Neural progenitor cell (in vitro differentiated cells): ENCODE measurements around the gene LEPR. TPM values are rescaled to one million over a fixed set of nuclear protein-coding genes. Genes with fewer than 3 reads are reported as not detected.

Experiments used
- DNase-seq: peaks from one replicate; pipeline ENCODE4 v3.0.0-alpha.2; 2016; ENCODE audit warnings: low spot score
- H2AFZ ChIP-seq: fragments of 200-600 bp; sonication (generic); replicated peaks from 2 replicates; pipeline ENCODE4 v1.6.1; 2016; ENCODE audit warnings: antibody characterized with exemption
- H3F3A ChIP-seq: fragments of 200-600 bp; sonication (generic); 2 replicates; pipeline ENCODE4 v1.6.1; 2016; ENCODE audit warnings: antibody characterized with exemption, low read depth
- H3K27ac ChIP-seq: fragments of 200-600 bp; sonication (generic); 2 replicates; pipeline ENCODE4 v1.5.1; 2016; ENCODE audit warnings: mild to moderate bottlenecking
- H3K27me3 ChIP-seq: fragments of 200-600 bp; sonication (generic); 2 replicates; pipeline ENCODE4 v1.6.1; 2016; ENCODE audit warnings: mild to moderate bottlenecking, moderate library complexity
- H3K36me3 ChIP-seq: fragments of 200-600 bp; sonication (generic); 2 replicates; pipeline ENCODE4 v1.5.1; 2016
- H3K4me1 ChIP-seq: fragments of 200-600 bp; sonication (generic); 2 replicates; pipeline ENCODE4 v1.6.1; 2016; ENCODE audit warnings: mixed run types
- H3K4me2 ChIP-seq: fragments of 200-600 bp; sonication (generic); 2 replicates; pipeline ENCODE4 v1.6.1; 2016
- H3K4me3 ChIP-seq: fragments of 200-600 bp; sonication (generic); 2 replicates; pipeline ENCODE4 v1.5.1; 2016
- H3K79me2 ChIP-seq: fragments of 200-600 bp; sonication (generic); 2 replicates; pipeline ENCODE4 v1.6.1; 2016; ENCODE audit warnings: low read depth
- H3K9ac ChIP-seq: fragments of 200-600 bp; sonication (generic); 2 replicates; pipeline ENCODE4 v1.6.1; 2016
- H3K9me3 ChIP-seq: fragments of 200-600 bp; sonication (generic); 2 replicates; pipeline ENCODE4 v1.5.1; 2016; ENCODE audit warnings: low read depth
- H4K20me1 ChIP-seq: fragments of 200-600 bp; sonication (generic); 2 replicates; pipeline ENCODE4 v1.6.1; 2016; ENCODE audit warnings: low read depth
- H3K27ac Mint-ChIP-seq: 3 replicates; pipeline ENCODE4 v1.8.0; 2021; ENCODE audit warnings: mixed read lengths
- H3K27me3 Mint-ChIP-seq: 2 replicates; pipeline ENCODE4 v1.8.0; 2022; ENCODE audit warnings: low read depth, mild to moderate bottlenecking, inconsistent platforms, moderate library complexity, mixed read lengths; ENCODE audit not compliant: insufficient read depth
- H3K36me3 Mint-ChIP-seq: 3 replicates; pipeline ENCODE4 v1.8.0; 2021; ENCODE audit warnings: mixed read lengths
- H3K4me1 Mint-ChIP-seq: 3 replicates; pipeline ENCODE4 v1.8.0; 2021; ENCODE audit warnings: mixed read lengths
- H3K4me3 Mint-ChIP-seq: 3 replicates; pipeline ENCODE4 v1.8.0; 2021; ENCODE audit warnings: mild to moderate bottlenecking, moderate library complexity, mixed read lengths
- H3K9me3 Mint-ChIP-seq: 3 replicates; pipeline ENCODE4 v1.8.0; 2020; ENCODE audit warnings: mixed read lengths
- EZH2 ChIP-seq: fragments of 200-600 bp; sonication (generic); IDR thresholded peaks from 2 replicates; pipeline ENCODE4 v1.6.1; 2017; ENCODE audit warnings: antibody characterized with exemption, mild to moderate bottlenecking, moderate library complexity
- EZH2phosphoT487 ChIP-seq: fragments of 200-600 bp; sonication (generic); IDR thresholded peaks from 2 replicates; pipeline ENCODE4 v1.6.1; 2017; ENCODE audit warnings: antibody characterized with exemption
- total RNA-seq: library from RNA; depleted of rRNA; stranded (reverse); fragments of >200 nt; gene quantifications from 2 replicates; pipeline ENCODE4 v1.2.3, GENCODE V29; 2015; ENCODE audit warnings: low replicate concordance
- TF ChIP-seq, protein P1 (sequence below): fragments of 200-600 bp; sonication (generic); IDR thresholded peaks from 2 replicates; pipeline ENCODE4 v1.5.1; 2017; ENCODE audit warnings: antibody characterized with exemption, mild to moderate bottlenecking

Gene LEPR
- total RNA-seq, 1 donor from 2014 or later, result 15.2 TPM

DNA sequence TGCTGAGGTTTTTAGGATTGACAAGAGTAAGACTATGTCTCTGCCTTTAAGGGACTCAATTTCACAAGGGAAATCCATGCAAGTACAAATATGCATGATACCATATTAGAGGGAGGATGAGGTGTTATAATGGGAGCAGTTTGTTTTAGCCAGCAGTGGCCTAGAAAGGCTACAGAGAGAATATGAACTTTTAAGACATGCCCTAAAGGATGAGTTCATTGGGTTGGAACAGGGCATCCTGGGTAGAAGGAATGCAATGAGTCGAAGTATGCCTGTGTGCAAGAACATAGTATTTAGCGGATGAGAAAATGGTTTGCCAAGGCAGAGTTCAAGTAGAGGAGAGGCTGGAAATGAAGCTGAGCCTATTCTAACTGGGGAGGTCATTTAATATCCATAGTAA, 32.6 kb upstream of the LEPR start:
- Histone ChIP-seq H3K36me3 (peaks cover 4% of the 10 kb centered on the region), H3K9ac (no peak overlapping the region), H3F3A (no peaks in the 10 kb centered on the region), H3K79me2 (no peaks in the 10 kb centered on the region), H2AFZ (no peak overlapping the region), H3K27me3 (no peaks in the 10 kb centered on the region), H3K9me3 (no peaks in the 10 kb centered on the region), H3K4me1 (no peaks in the 10 kb centered on the region), H3K4me2 (no peak overlapping the region), H4K20me1 (no peaks in the 10 kb centered on the region), H3K4me3 (no peak overlapping the region), H3K27ac (no peak overlapping the region)
- Mint-ChIP-seq H3K4me3 (no peak overlapping the region), H3K27me3 (peaks cover 2% of the 10 kb centered on the region), H3K27ac (no peak overlapping the region), H3K36me3 (no peaks in the 10 kb centered on the region), H3K4me1 (no peaks in the 10 kb centered on the region), H3K9me3 (no peaks in the 10 kb centered on the region)
- no peak for TF ChIP-seq EZH2phosphoT487
- TF ChIP-seq, protein P1, sequence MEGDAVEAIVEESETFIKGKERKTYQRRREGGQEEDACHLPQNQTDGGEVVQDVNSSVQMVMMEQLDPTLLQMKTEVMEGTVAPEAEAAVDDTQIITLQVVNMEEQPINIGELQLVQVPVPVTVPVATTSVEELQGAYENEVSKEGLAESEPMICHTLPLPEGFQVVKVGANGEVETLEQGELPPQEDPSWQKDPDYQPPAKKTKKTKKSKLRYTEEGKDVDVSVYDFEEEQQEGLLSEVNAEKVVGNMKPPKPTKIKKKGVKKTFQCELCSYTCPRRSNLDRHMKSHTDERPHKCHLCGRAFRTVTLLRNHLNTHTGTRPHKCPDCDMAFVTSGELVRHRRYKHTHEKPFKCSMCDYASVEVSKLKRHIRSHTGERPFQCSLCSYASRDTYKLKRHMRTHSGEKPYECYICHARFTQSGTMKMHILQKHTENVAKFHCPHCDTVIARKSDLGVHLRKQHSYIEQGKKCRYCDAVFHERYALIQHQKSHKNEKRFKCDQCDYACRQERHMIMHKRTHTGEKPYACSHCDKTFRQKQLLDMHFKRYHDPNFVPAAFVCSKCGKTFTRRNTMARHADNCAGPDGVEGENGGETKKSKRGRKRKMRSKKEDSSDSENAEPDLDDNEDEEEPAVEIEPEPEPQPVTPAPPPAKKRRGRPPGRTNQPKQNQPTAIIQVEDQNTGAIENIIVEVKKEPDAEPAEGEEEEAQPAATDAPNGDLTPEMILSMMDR, result no peak
- no peak for DNase-seq

DNA sequence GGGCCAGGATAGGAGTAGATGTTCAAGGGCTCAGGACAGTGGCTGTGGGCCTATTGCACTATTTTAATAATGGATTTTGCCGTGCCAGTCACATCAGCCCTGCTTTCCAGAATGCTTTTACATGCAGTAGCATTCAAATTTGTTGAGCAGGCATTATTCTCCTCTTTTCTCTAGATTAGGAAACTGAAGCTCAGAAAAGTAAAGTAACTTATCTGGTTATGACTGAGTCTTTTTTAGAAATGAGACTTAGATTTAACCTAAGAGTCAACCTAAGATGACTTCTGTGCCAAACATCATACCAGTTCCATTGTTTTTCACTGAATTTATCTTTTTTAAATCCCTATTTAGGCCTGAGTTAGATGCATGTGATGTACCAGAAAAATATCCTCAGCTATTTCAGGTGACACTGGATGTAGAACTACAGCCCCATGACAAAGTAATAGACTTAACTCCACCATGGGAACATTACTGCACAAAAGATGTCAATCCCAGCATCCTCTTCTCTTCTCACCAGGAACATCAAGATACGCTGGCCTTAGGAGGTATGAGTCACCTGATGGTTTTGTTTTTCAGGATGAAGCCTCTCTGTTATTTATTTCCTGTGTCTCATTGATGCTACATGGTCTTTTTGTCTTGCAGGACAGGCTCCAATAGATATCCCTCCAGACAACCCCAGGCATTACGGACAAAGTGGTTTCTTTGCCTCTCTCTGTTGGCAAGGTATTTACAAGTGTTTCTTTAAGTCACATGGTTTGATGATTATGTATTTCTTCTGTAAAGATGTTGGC, 31.4 kb upstream of the LEPR start:
- Histone ChIP-seq H3F3A (no peaks in the 10 kb centered on the region), H3K79me2 (no peaks in the 10 kb centered on the region), H3K36me3 (peaks cover 4% of the 10 kb centered on the region), H3K4me1 (no peaks in the 10 kb centered on the region), H4K20me1 (no peaks in the 10 kb centered on the region), H3K9me3 (no peaks in the 10 kb centered on the region), H3K4me2 (no peak overlapping the region), H3K27ac (no peak overlapping the region), H3K27me3 (no peaks in the 10 kb centered on the region), H3K4me3 (no peak overlapping the region), H2AFZ (no peak overlapping the region), H3K9ac (no peak overlapping the region)
- Mint-ChIP-seq H3K4me3 (no peak overlapping the region), H3K27ac (no peak overlapping the region), H3K27me3 (peaks cover 2% of the 10 kb centered on the region), H3K36me3 (no peaks in the 10 kb centered on the region), H3K9me3 (no peaks in the 10 kb centered on the region), H3K4me1 (no peaks in the 10 kb centered on the region)
- TF ChIP-seq EZH2 (no peak), EZH2phosphoT487 (no peak)
- TF ChIP-seq, protein P1, result no peak
- DNase-seq, result no peak

DNA sequence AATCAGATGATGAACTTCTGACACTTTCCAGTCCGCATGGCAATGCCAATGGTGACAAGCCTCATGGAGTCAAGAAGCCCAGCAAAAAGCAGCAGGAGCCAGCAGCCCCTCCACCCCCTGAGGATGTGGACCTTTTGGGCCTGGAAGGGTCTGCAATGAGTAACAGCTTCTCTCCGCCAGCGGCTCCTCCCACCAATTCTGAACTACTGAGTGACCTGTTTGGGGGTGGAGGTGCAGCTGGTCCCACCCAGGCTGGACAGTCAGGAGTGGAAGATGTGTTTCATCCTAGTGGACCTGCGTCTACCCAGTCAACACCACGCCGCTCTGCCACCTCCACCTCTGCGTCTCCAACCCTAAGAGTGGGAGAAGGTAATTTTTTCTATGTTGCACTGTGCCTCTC, 28.0 kb upstream of the LEPR start:
- no peak overlapping the region for H3K27ac ChIP-seq
- no peaks in the 10 kb centered on the region for H3K27me3 Mint-ChIP-seq

More for the DNA sequence above, 28.0 kb upstream of the LEPR start:
- H3K79me2 ChIP-seq, result no peaks in the 10 kb centered on the region
- no peak overlapping the region for H3K4me3 ChIP-seq
- no peaks in the 10 kb centered on the region for H3K27me3 ChIP-seq
- no peaks in the 10 kb centered on the region for H4K20me1 ChIP-seq
- TF ChIP-seq, protein P1, result no peak
- TF ChIP-seq EZH2 (no peak), EZH2phosphoT487 (no peak)
- no peak for DNase-seq
- Mint-ChIP-seq H3K36me3 (no peaks in the 10 kb centered on the region), H3K4me3 (no peak overlapping the region), H3K9me3 (no peaks in the 10 kb centered on the region), H3K4me1 (no peaks in the 10 kb centered on the region), H3K27ac (no peak overlapping the region)
- no peaks in the 10 kb centered on the region for H3K4me1 ChIP-seq
- H3F3A ChIP-seq, result no peaks in the 10 kb centered on the region
- no peaks in the 10 kb centered on the region for H3K36me3 ChIP-seq
- H3K9me3 ChIP-seq, result no peaks in the 10 kb centered on the region
- H3K9ac ChIP-seq, result no peak overlapping the region
- H2AFZ ChIP-seq, result no peak overlapping the region
- H3K4me2 ChIP-seq, result no peak overlapping the region
